DND-41 (cell line): Measurements from ENCODE around the gene TP53I11.

Experiments
- ATAC-seq: fragments of 200-7000 bp; cut with Tn5 transposase; 3 replicates; pipeline ENCODE4 v1.9.1; 2021; ENCODE audit warnings: low read depth; ENCODE audit not compliant: insufficient read depth
- DNase-seq: peaks from one replicate; pipeline ENCODE4 v3.0.0-alpha.2; 2020
- H2AFZ ChIP-seq: 2 replicates; pipeline ENCODE4 v1.6.0; 2012; ENCODE audit warnings: low read depth, low read length
- H3K27ac ChIP-seq: 2 replicates; pipeline ENCODE4 v1.5.1; 2012; ENCODE audit warnings: low read length, inconsistent platforms
- H3K27me3 ChIP-seq: fragments of 200-600 bp; sonication (generic); 2 replicates; pipeline ENCODE4 v1.6.0; 2012; ENCODE audit warnings: low read length, mild to moderate bottlenecking, inconsistent platforms; ENCODE audit not compliant: insufficient read depth, poor library complexity
- H3K36me3 ChIP-seq: 2 replicates; pipeline ENCODE4 v1.5.1; 2012; ENCODE audit warnings: low read length, inconsistent platforms; ENCODE audit not compliant: insufficient read depth
- H3K4me1 ChIP-seq: 2 replicates; pipeline ENCODE4 v1.5.1; 2012; ENCODE audit warnings: mild to moderate bottlenecking, low read length; ENCODE audit not compliant: insufficient read depth
- H3K4me2 ChIP-seq: 2 replicates; pipeline ENCODE4 v1.6.0; 2012; ENCODE audit warnings: mild to moderate bottlenecking, moderate library complexity, low read length, inconsistent platforms; ENCODE audit not compliant: insufficient read depth
- H3K4me3 ChIP-seq, 2 experiments: fragments of 200-600 bp in 1 of 2; shearing (Covaris generic) in 1 of 2; 2 replicates each; pipeline ENCODE4 v1.5.1; 2012 to 2016; ENCODE audit warnings: inconsistent platforms in 2 of 2, low read length in 2 of 2, mild to moderate bottlenecking in 2 of 2, low read depth in 1 of 2, moderate library complexity in 1 of 2
- H3K79me2 ChIP-seq: 2 replicates; pipeline ENCODE4 v1.6.0; 2012; ENCODE audit warnings: low read length, inconsistent platforms; ENCODE audit not compliant: insufficient read depth
- H3K9ac ChIP-seq: 2 replicates; pipeline ENCODE4 v1.6.0; 2012; ENCODE audit warnings: low read depth, mild to moderate bottlenecking, inconsistent platforms, low read length, moderate library complexity
- H3K9me3 ChIP-seq: 2 replicates; pipeline ENCODE4 v1.5.1; 2012; ENCODE audit warnings: low read length, moderate library complexity, mild to moderate bottlenecking, inconsistent platforms; ENCODE audit not compliant: insufficient read depth, severe bottlenecking
- H4K20me1 ChIP-seq: 2 replicates; pipeline ENCODE4 v1.6.0; 2012; ENCODE audit warnings: low read length; ENCODE audit not compliant: insufficient read depth
- CTCF ChIP-seq: IDR thresholded peaks from 2 replicates; pipeline ENCODE4 v1.5.1; 2012; ENCODE audit warnings: borderline replicate concordance, low read length, moderate library complexity, mild to moderate bottlenecking; ENCODE audit not compliant: poor library complexity, severe bottlenecking; ENCODE audit errors: extremely low read depth
- EZH2 ChIP-seq: IDR thresholded peaks from 3 replicates; pipeline ENCODE4 v1.6.1; 2012; ENCODE audit warnings: borderline replicate concordance, low read depth, mild to moderate bottlenecking, moderate library complexity, low read length, inconsistent platforms; ENCODE audit not compliant: severe bottlenecking

The TP53I11 gene

GRCh38 chr11:44916331-44916730 lies 34.4 kb downstream of the TP53I11 start:
- no peak overlapping the region for H2AFZ ChIP-seq
- peaks cover 2% of the 10 kb centered on the region for H3K27me3 ChIP-seq
- ATAC-seq (no peak), DNase-seq (no peak)
- H3K79me2 ChIP-seq, result no peaks in the 10 kb centered on the region
- H3K9me3 ChIP-seq, result no peaks in the 10 kb centered on the region
- H3K4me2 ChIP-seq, result no peak overlapping the region
- no peak overlapping the region for H3K9ac ChIP-seq
- TF ChIP-seq EZH2 (no peak), CTCF (no peak)
- H3K4me1 ChIP-seq, result no peaks in the 10 kb centered on the region
- no peaks in the 10 kb centered on the region for H3K36me3 ChIP-seq
- H4K20me1 ChIP-seq, result no peaks in the 10 kb centered on the region; the same call in none of the 2 replicates
- no peak overlapping the region for H3K4me3 ChIP-seq
- no peak overlapping the region for H3K27ac ChIP-seq

- no peaks in the 10 kb centered on the region for H3K79me2 ChIP-seq
- H3K4me2 ChIP-seq, result no peak overlapping the region
- no peaks in the 10 kb centered on the region for H3K9me3 ChIP-seq
- TF ChIP-seq EZH2, result no peak
- no peak for TF ChIP-seq CTCF
- 0 out of 2 replicates have a peak, but pooled peaks cover 2% of the 10 kb centered on the region for H3K4me1 ChIP-seq
- ATAC-seq (no peak), DNase-seq (no peak)
- no peak overlapping the region for H2AFZ ChIP-seq
- no peak overlapping the region for H3K9ac ChIP-seq
- H3K27me3 ChIP-seq, result peaks cover 2% of the 10 kb centered on the region
- no peak overlapping the region for H3K27ac ChIP-seq
- no peak overlapping the region for H3K4me3 ChIP-seq
- H3K36me3 ChIP-seq, result no peaks in the 10 kb centered on the region
- no peaks in the 10 kb centered on the region; the same call in 1 of the 2 replicates for H4K20me1 ChIP-seq
Measured at GRCh38 chr11:44915621-44916020, 35.1 kb downstream of the TP53I11 start.

GRCh38 chr11:44915004-44915403 lies 35.7 kb downstream of the TP53I11 start:
- no peak overlapping the region for H3K4me2 ChIP-seq
- TF ChIP-seq CTCF (no peak), EZH2 (no peak)
- peaks cover 2% of the 10 kb centered on the region for H3K27me3 ChIP-seq
- DNase-seq (no peak), ATAC-seq (no peak)
- no peaks in the 10 kb centered on the region for H3K36me3 ChIP-seq
- H3K79me2 ChIP-seq, result no peaks in the 10 kb centered on the region
- no peak overlapping the region for H3K9ac ChIP-seq
- no peaks in the 10 kb centered on the region for H3K9me3 ChIP-seq
- H3K4me3 ChIP-seq, result no peak overlapping the region
- H4K20me1 ChIP-seq, result no peaks in the 10 kb centered on the region; the same call in 1 of the 2 replicates
- H3K4me1 ChIP-seq, result 0 out of 2 replicates have a peak, but pooled peaks cover 2% of the 10 kb centered on the region
- no peak overlapping the region for H3K27ac ChIP-seq
- H2AFZ ChIP-seq, result no peak overlapping the region

- Histone ChIP-seq H3K27me3 (peaks cover 2% of the 10 kb centered on the region), H3K79me2 (no peaks in the 10 kb centered on the region), H3K4me3 (no peak overlapping the region), H3K27ac (no peak overlapping the region), H3K36me3 (no peaks in the 10 kb centered on the region), H2AFZ (no peak overlapping the region), H3K4me1 (0 out of 2 replicates have a peak, but pooled peaks cover 2% of the 10 kb centered on the region), H4K20me1 (no peaks in the 10 kb centered on the region; the same call in 1 of the 2 replicates), H3K9me3 (no peaks in the 10 kb centered on the region), H3K4me2 (no peak overlapping the region), H3K9ac (no peak overlapping the region)
- DNase-seq (no peak), ATAC-seq (no peak)
- no peak for TF ChIP-seq EZH2
- no peak for TF ChIP-seq CTCF
Measured at GRCh38 chr11:44914105-44914504, 36.6 kb downstream of the TP53I11 start.
